Transverse colon (tissue), 3 donors: ENCODE results near the gene TUNAR.

ENCODE experiments used
- EP300 ChIP-seq: sonication (generic); formaldehyde crosslinking; IDR thresholded peaks from one replicate; pipeline ENCODE4 v1.6.1; 2017; ENCODE audit warnings: antibody characterized with exemption, low read depth
- TF ChIP-seq, protein P1 (sequence below), 5 experiments: fragments of 200-600 bp in 3 of 5; fragments of 450-650 bp in 2 of 5; sonication (generic) in 3 of 5; IDR thresholded peaks; 1 replicate in 2 of 5; 2 replicates in 3 of 5; pipeline ENCODE4 v1.5.1; 2016 to 2017; ENCODE audit warnings: antibody characterized with exemption in 5 of 5, inconsistent platforms in 3 of 5, mild to moderate bottlenecking in 2 of 5, moderate library complexity in 1 of 5

DNA sequence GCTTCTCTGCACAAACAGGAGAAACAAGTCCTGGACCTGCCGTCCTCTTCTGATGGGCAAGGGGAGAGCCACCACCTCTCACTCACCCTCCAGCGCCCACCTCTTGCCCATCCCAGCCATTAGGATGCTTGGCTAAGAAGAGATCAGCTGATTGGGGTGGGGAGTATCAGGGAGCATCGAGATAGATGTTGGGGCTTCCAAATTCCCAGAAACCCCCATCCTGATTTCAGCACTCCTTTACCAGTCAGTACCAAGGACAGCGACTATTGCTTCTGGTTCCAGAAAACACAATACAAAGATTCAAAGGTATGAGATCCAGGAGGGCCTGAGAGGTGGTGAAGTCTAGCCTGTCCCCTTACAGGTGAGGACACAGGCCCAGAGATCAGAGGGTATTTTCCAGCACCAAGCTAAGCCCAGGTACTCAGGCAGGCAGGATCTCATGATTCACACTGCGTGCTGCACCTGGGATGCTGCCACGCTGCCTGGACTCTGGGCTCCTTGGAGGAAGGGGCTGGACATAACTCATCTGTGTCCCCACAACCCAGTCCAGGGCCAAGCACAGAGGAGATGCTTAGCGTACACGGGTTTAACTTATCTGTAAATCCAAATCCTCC, 76.6 kb downstream of the TUNAR start:
- TF ChIP-seq, protein P1, sequence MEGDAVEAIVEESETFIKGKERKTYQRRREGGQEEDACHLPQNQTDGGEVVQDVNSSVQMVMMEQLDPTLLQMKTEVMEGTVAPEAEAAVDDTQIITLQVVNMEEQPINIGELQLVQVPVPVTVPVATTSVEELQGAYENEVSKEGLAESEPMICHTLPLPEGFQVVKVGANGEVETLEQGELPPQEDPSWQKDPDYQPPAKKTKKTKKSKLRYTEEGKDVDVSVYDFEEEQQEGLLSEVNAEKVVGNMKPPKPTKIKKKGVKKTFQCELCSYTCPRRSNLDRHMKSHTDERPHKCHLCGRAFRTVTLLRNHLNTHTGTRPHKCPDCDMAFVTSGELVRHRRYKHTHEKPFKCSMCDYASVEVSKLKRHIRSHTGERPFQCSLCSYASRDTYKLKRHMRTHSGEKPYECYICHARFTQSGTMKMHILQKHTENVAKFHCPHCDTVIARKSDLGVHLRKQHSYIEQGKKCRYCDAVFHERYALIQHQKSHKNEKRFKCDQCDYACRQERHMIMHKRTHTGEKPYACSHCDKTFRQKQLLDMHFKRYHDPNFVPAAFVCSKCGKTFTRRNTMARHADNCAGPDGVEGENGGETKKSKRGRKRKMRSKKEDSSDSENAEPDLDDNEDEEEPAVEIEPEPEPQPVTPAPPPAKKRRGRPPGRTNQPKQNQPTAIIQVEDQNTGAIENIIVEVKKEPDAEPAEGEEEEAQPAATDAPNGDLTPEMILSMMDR (IDR thresholded peaks at IDR 0.05) = no peak
- no peak for TF ChIP-seq EP300
